Activated T-helper 17 cell treated with anti-CD3 and anti-CD28 coated beads, Interleukin-2, amount 50 U/mL, for 72 hours (primary cell): Measurements from ENCODE around the gene DNM3. TPM values are rescaled to one million over a fixed set of nuclear protein-coding genes. Genes with fewer than 3 reads are reported as not detected.
A peak's percentile ranks its signal among the peaks of the same experiment; 100 is the strongest.

Experiments
- ATAC-seq: fragments of 150-1000 bp; cut with Tn5 transposase; replicated peaks from 2 replicates; pipeline ENCODE4 v1.10.0; 2021; ENCODE audit warnings: mild to moderate bottlenecking, moderate library complexity
- H3K27ac Mint-ChIP-seq: one replicate; pipeline ENCODE4 v1.8.0; 2022; ENCODE audit warnings: mixed read lengths
- H3K27me3 Mint-ChIP-seq: one replicate; pipeline ENCODE4 v1.8.0; 2022; ENCODE audit warnings: mixed read lengths
- H3K36me3 Mint-ChIP-seq: one replicate; pipeline ENCODE4 v1.8.0; 2022; ENCODE audit warnings: low read depth, mild to moderate bottlenecking, mixed read lengths
- H3K4me1 Mint-ChIP-seq: one replicate; pipeline ENCODE4 v1.8.0; 2022; ENCODE audit warnings: mixed read lengths
- H3K4me3 Mint-ChIP-seq: one replicate; pipeline ENCODE4 v1.8.0; 2022; ENCODE audit warnings: mild to moderate bottlenecking, mixed read lengths
- H3K9me3 Mint-ChIP-seq: one replicate; pipeline ENCODE4 v1.8.0; 2022; ENCODE audit warnings: mixed read lengths
- total RNA-seq, 2 donors: library from RNA; stranded (reverse); gene quantifications; one replicate each; pipeline ENCODE4 v1.2.3, GENCODE V29; 2022

Gene DNM3
- total RNA-seq, 2 donors from 2014 or later: 3.0 to 5.8 TPM

- H3K36me3 Mint-ChIP-seq: no peaks in the 10 kb centered on the region
- no peak for ATAC-seq
- H3K4me3 Mint-ChIP-seq: peak overlapping the region; percentile 36
- H3K9me3 Mint-ChIP-seq: no peaks in the 10 kb centered on the region
- peaks cover 18% of the 10 kb centered on the region for H3K4me1 Mint-ChIP-seq
- H3K27me3 Mint-ChIP-seq: peaks cover 3% of the 10 kb centered on the region
- H3K27ac Mint-ChIP-seq: peak overlapping the region; percentile 40
Observed at GRCh38 chr1:172135076-172135672, 293.9 kb downstream of the DNM3 start.

GRCh38 chr1:172135978-172136610 is 294.8 kb downstream of the DNM3 start:
- no peaks in the 10 kb centered on the region for H3K36me3 Mint-ChIP-seq
- H3K9me3 Mint-ChIP-seq: no peaks in the 10 kb centered on the region
- peaks cover 18% of the 10 kb centered on the region for H3K4me1 Mint-ChIP-seq
- H3K27me3 Mint-ChIP-seq: peaks cover 3% of the 10 kb centered on the region
- H3K27ac Mint-ChIP-seq: no peak overlapping the region
- no peak overlapping the region for H3K4me3 Mint-ChIP-seq
- ATAC-seq: no peak

GRCh38 chr1:172136925-172137324 is 295.6 kb downstream of the DNM3 start:
- no peaks in the 10 kb centered on the region for H3K36me3 Mint-ChIP-seq
- peaks cover 3% of the 10 kb centered on the region for H3K27me3 Mint-ChIP-seq
- ATAC-seq: no peak
- H3K4me3 Mint-ChIP-seq: no peak overlapping the region
- H3K9me3 Mint-ChIP-seq: no peaks in the 10 kb centered on the region
- H3K27ac Mint-ChIP-seq: no peak overlapping the region
- peaks cover 18% of the 10 kb centered on the region for H3K4me1 Mint-ChIP-seq

GRCh38 chr1:172137703-172138454 is 296.6 kb downstream of the DNM3 start:
- peaks cover 18% of the 10 kb centered on the region for H3K4me1 Mint-ChIP-seq
- no peak overlapping the region for H3K27ac Mint-ChIP-seq
- no peak for ATAC-seq
- H3K9me3 Mint-ChIP-seq: no peaks in the 10 kb centered on the region
- H3K36me3 Mint-ChIP-seq: no peaks in the 10 kb centered on the region
- H3K4me3 Mint-ChIP-seq: no peak overlapping the region
- H3K27me3 Mint-ChIP-seq: peaks cover 3% of the 10 kb centered on the region

- no peak overlapping the region for H3K27ac Mint-ChIP-seq
- no peaks in the 10 kb centered on the region for H3K36me3 Mint-ChIP-seq
- no peak overlapping the region for H3K4me3 Mint-ChIP-seq
- ATAC-seq: no peak
- no peaks in the 10 kb centered on the region for H3K9me3 Mint-ChIP-seq
- peaks cover 3% of the 10 kb centered on the region for H3K27me3 Mint-ChIP-seq
- peaks cover 13% of the 10 kb centered on the region for H3K4me1 Mint-ChIP-seq
Observed at GRCh38 chr1:172138634-172139033, 297.3 kb downstream of the DNM3 start.

- no peak for ATAC-seq
Observed at GRCh38 chr1:172139196-172139595, 297.9 kb downstream of the DNM3 start.

GRCh38 chr1:172140072-172140471 is 298.8 kb downstream of the DNM3 start:
- ATAC-seq: no peak
- Mint-ChIP-seq H3K4me3 (no peak overlapping the region), H3K4me1 (peaks cover under 1% of the 10 kb centered on the region), H3K27me3 (peaks cover 3% of the 10 kb centered on the region), H3K36me3 (no peaks in the 10 kb centered on the region), H3K27ac (no peak overlapping the region), H3K9me3 (no peaks in the 10 kb centered on the region)

More at GRCh38 chr1:172139196-172139595, 297.9 kb downstream of the DNM3 start:
- H3K4me3 Mint-ChIP-seq: no peak overlapping the region
- H3K36me3 Mint-ChIP-seq: no peaks in the 10 kb centered on the region
- H3K4me1 Mint-ChIP-seq: peaks cover 8% of the 10 kb centered on the region
- no peak overlapping the region for H3K27ac Mint-ChIP-seq
- peaks cover 3% of the 10 kb centered on the region for H3K27me3 Mint-ChIP-seq
- no peaks in the 10 kb centered on the region for H3K9me3 Mint-ChIP-seq

- Mint-ChIP-seq H3K27me3 (peaks cover 3% of the 10 kb centered on the region), H3K27ac (no peak overlapping the region), H3K9me3 (no peaks in the 10 kb centered on the region), H3K4me3 (no peak overlapping the region), H3K36me3 (no peaks in the 10 kb centered on the region), H3K4me1 (peaks cover 4% of the 10 kb centered on the region)
- no peak for ATAC-seq
Observed at GRCh38 chr1:172140591-172140990, 299.3 kb downstream of the DNM3 start.

GRCh38 chr1:172141341-172141881 is 300.1 kb downstream of the DNM3 start:
- no peak overlapping the region for H3K27ac Mint-ChIP-seq
- peaks cover 5% of the 10 kb centered on the region for H3K4me1 Mint-ChIP-seq
- peaks cover 3% of the 10 kb centered on the region for H3K27me3 Mint-ChIP-seq
- no peak overlapping the region for H3K4me3 Mint-ChIP-seq
- H3K9me3 Mint-ChIP-seq: no peaks in the 10 kb centered on the region
- H3K36me3 Mint-ChIP-seq: no peaks in the 10 kb centered on the region
- ATAC-seq: no peak

GRCh38 chr1:172142324-172142723 is 301.0 kb downstream of the DNM3 start:
- no peak for ATAC-seq
- Mint-ChIP-seq H3K9me3 (no peaks in the 10 kb centered on the region), H3K36me3 (no peaks in the 10 kb centered on the region), H3K4me3 (no peak overlapping the region), H3K27ac (no peak overlapping the region), H3K27me3 (peaks cover 3% of the 10 kb centered on the region), H3K4me1 (peaks cover 5% of the 10 kb centered on the region)

- Mint-ChIP-seq H3K4me3 (no peak overlapping the region), H3K4me1 (peaks cover 5% of the 10 kb centered on the region), H3K27ac (no peak overlapping the region), H3K36me3 (no peaks in the 10 kb centered on the region), H3K9me3 (no peaks in the 10 kb centered on the region), H3K27me3 (no peaks in the 10 kb centered on the region)
- ATAC-seq: no peak
Observed at GRCh38 chr1:172143384-172144055, 302.2 kb downstream of the DNM3 start.

- H3K4me3 Mint-ChIP-seq: no peak overlapping the region
- no peaks in the 10 kb centered on the region for H3K9me3 Mint-ChIP-seq
- peaks cover 5% of the 10 kb centered on the region for H3K4me1 Mint-ChIP-seq
- no peak for ATAC-seq
- peak overlapping the region; percentile 16 for H3K27ac Mint-ChIP-seq
- no peaks in the 10 kb centered on the region for H3K36me3 Mint-ChIP-seq
- H3K27me3 Mint-ChIP-seq: no peaks in the 10 kb centered on the region
Observed at GRCh38 chr1:172144445-172145061, 303.3 kb downstream of the DNM3 start.

GRCh38 chr1:172145231-172145651 is 303.9 kb downstream of the DNM3 start:
- no peak for ATAC-seq
- H3K4me1 Mint-ChIP-seq: peaks cover 5% of the 10 kb centered on the region
- H3K9me3 Mint-ChIP-seq: no peaks in the 10 kb centered on the region
- H3K27me3 Mint-ChIP-seq: no peaks in the 10 kb centered on the region
- no peaks in the 10 kb centered on the region for H3K36me3 Mint-ChIP-seq
- no peak overlapping the region for H3K4me3 Mint-ChIP-seq
- H3K27ac Mint-ChIP-seq: peak overlapping the region; percentile 69

- Mint-ChIP-seq H3K36me3 (no peaks in the 10 kb centered on the region), H3K4me3 (no peak overlapping the region), H3K4me1 (peaks cover 5% of the 10 kb centered on the region), H3K27ac (peak overlapping the region; percentile 69), H3K9me3 (no peaks in the 10 kb centered on the region), H3K27me3 (no peaks in the 10 kb centered on the region)
- no peak for ATAC-seq
Observed at GRCh38 chr1:172145656-172146055, 304.4 kb downstream of the DNM3 start.
